Uterus (tissue), 2 donors: ENCODE results near the gene PDE4B.

Experiments used
- POLR2A ChIP-seq, 2 donors: fragments of 450-650 bp; IDR thresholded peaks; one replicate each; pipeline ENCODE4 v1.6.1; 2016; ENCODE audit warnings: antibody characterized with exemption in 2 of 2, mild to moderate bottlenecking in 1 of 2, moderate library complexity in 1 of 2
- TF ChIP-seq, protein P1 (sequence below), 4 experiments: fragments of 200-600 bp in 2 of 4; fragments of 450-650 bp in 2 of 4; sonication (generic) in 2 of 4; IDR thresholded peaks; one replicate each; pipeline ENCODE4 v1.5.1; 2016 to 2019; ENCODE audit warnings: antibody characterized with exemption in 4 of 4, mild to moderate bottlenecking in 2 of 4, moderate library complexity in 1 of 4

DNA sequence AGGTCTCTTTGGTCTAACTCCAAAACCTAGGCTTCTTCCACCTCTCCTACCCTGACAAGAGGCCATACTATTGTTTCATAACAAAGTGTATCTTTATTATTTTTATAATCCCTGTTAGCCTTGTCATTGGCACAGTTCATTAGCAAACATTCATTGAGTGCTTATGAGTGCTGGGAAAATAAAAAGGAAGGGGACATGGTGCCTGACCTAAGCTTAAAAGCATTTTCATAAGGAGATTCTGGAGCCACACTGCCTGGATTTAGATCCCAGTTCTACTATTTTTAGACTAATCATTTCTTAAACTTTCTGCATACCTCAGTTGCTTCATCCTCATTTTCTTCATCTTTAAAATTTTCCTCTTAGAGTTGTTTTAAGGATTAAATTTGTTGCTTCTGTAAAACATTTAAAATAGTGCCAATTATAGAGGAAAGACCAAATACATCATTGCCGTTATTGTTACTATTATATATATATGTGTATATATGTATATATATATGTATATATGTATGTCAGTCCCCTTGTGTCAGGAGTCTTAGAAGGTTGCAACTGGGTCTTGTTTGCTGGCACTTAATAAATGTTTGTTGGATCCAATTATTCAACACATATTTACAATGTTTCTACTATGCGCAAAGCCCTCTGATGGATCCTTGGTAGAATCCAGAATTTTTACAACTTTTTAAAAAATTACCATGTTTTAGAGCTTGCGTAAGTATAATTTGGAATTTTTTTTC, 490.4 kb downstream of the PDE4B start:
- TF ChIP-seq, protein P1, sequence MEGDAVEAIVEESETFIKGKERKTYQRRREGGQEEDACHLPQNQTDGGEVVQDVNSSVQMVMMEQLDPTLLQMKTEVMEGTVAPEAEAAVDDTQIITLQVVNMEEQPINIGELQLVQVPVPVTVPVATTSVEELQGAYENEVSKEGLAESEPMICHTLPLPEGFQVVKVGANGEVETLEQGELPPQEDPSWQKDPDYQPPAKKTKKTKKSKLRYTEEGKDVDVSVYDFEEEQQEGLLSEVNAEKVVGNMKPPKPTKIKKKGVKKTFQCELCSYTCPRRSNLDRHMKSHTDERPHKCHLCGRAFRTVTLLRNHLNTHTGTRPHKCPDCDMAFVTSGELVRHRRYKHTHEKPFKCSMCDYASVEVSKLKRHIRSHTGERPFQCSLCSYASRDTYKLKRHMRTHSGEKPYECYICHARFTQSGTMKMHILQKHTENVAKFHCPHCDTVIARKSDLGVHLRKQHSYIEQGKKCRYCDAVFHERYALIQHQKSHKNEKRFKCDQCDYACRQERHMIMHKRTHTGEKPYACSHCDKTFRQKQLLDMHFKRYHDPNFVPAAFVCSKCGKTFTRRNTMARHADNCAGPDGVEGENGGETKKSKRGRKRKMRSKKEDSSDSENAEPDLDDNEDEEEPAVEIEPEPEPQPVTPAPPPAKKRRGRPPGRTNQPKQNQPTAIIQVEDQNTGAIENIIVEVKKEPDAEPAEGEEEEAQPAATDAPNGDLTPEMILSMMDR (IDR thresholded peaks at IDR 0.05): no peak
- TF ChIP-seq POLR2A (IDR thresholded peaks at IDR 0.05): no peak
